ENCODE data around the gene ZNF467.

ZNF467 gene

GRCh38 chr7:149808311-149808710 lies 34.9 kb upstream of the ZNF467 start:
- no peak for DNase-seq (ENCODE audit: low read depth in 2 of 2)

GRCh38 chr7:149806726-149807125 lies 33.3 kb upstream of the ZNF467 start:
- no peak for DNase-seq (ENCODE audit: low read depth in 2 of 2)

GRCh38 chr7:149804106-149804505 lies 30.7 kb upstream of the ZNF467 start:
- DNase-seq (ENCODE audit: low read depth in 2 of 2), result no peak

- DNase-seq (ENCODE audit: low read depth in 2 of 2), result no peak
Observed at GRCh38 chr7:149803551-149804074, 30.2 kb upstream of the ZNF467 start.

- no peak for DNase-seq (ENCODE audit: low read depth in 2 of 2)
Observed at GRCh38 chr7:149802966-149803365, 29.6 kb upstream of the ZNF467 start.

- no peak for DNase-seq (ENCODE audit: low read depth in 2 of 2)
Observed at GRCh38 chr7:149801816-149802215, 28.4 kb upstream of the ZNF467 start.

- no peak for DNase-seq (ENCODE audit: low read depth in 2 of 2)
Observed at GRCh38 chr7:149801002-149801566, 27.7 kb upstream of the ZNF467 start.

- no peak for DNase-seq (ENCODE audit: low read depth in 2 of 2)
Observed at GRCh38 chr7:149800169-149800555, 26.8 kb upstream of the ZNF467 start.

- DNase-seq (ENCODE audit: low read depth in 2 of 2), result peak; percentile 31 to 38
Observed at GRCh38 chr7:149799397-149800168, 26.2 kb upstream of the ZNF467 start.

- no peak for DNase-seq (ENCODE audit: low read depth in 2 of 2)
Observed at GRCh38 chr7:149797771-149798170, 24.4 kb upstream of the ZNF467 start.

GRCh38 chr7:149796287-149796860 lies 23.0 kb upstream of the ZNF467 start:
- no peak for DNase-seq (ENCODE audit: low read depth in 2 of 2)

GRCh38 chr7:149795126-149795525 lies 21.7 kb upstream of the ZNF467 start:
- no peak for DNase-seq (ENCODE audit: low read depth in 2 of 2)

GRCh38 chr7:149794661-149795060 lies 21.3 kb upstream of the ZNF467 start:
- DNase-seq (ENCODE audit: low read depth in 2 of 2), result no peak

GRCh38 chr7:149793261-149793660 lies 19.9 kb upstream of the ZNF467 start:
- DNase-seq (ENCODE audit: low read depth in 2 of 2), result no peak

GRCh38 chr7:149792220-149792595 lies 18.8 kb upstream of the ZNF467 start:
- DNase-seq (ENCODE audit: low read depth in 2 of 2), result no peak

- DNase-seq (ENCODE audit: low read depth in 2 of 2), result no peak
Observed at GRCh38 chr7:149791411-149792219, 18.2 kb upstream of the ZNF467 start.

GRCh38 chr7:149790754-149791360 lies 17.5 kb upstream of the ZNF467 start:
- DNase-seq (ENCODE audit: low read depth in 2 of 2), result no peak

GRCh38 chr7:149790146-149790548 lies 16.8 kb upstream of the ZNF467 start:
- DNase-seq (ENCODE audit: low read depth in 2 of 2), result peak in 1 of 2 donors; percentile 33

- no peak for DNase-seq (ENCODE audit: low read depth in 2 of 2)
Observed at GRCh38 chr7:149789101-149789500, 15.7 kb upstream of the ZNF467 start.

GRCh38 chr7:149788300-149788851 lies 15.0 kb upstream of the ZNF467 start:
- DNase-seq (ENCODE audit: low read depth in 2 of 2), result no peak

All from activated CD4-positive, alpha-beta T cell treated with anti-CD3 and anti-CD28 coated beads for 24 hours (primary cell).